ENCODE measurements around the gene PPIF. TPM values are rescaled to one million over a fixed set of nuclear protein-coding genes. Genes with fewer than 3 reads are reported as not detected.

Gene PPIF
- total and polyA plus RNA-seq, 10 donors, result 29.2 to 99.3 (median 67.5) TPM

- 59 to 68% (median 65%) methylated on average over 4 of the region's 4 CpGs for WGBS, 5 donors
Measured at GRCh38 chr10:79361726-79362397, 14.6 kb downstream of the PPIF start.

GRCh38 chr10:79367426-79368189 lies 20.3 kb downstream of the PPIF start:
- Histone ChIP-seq H3K4me1 (no peaks in the 10 kb centered on the region), H3K4me3 (no peak overlapping the region), H3K27me3 (replicated peaks in 1 of 7) (no peaks in the 10 kb centered on the region), H3K27ac (no peak overlapping the region), H3K9me3 (peaks cover 0 to 27% (median 16%) of the 10 kb centered on the region in 8 donors), H3K36me3 (no peaks in the 10 kb centered on the region)
- WGBS, 5 donors, result 81 to 94% (median 86%) methylated on average over 6 of the region's 6 CpGs
- no peak for TF ChIP-seq POLR2A (IDR thresholded peaks at IDR 0.05)
- no peak for TF ChIP-seq CTCF (IDR thresholded peaks at IDR 0.05 in 8 of 11, conservative IDR thresholded peaks at IDR 0.05 in 3 of 11)
- TF ChIP-seq POLR2AphosphoS5 (IDR thresholded peaks at IDR 0.05), result no peak
- intact Hi-C loops (cut with DNase I; ENCODE audit: low total_unique reads), result no loop called here
- no peak for DNase-seq

More at GRCh38 chr10:79361726-79362397, 14.6 kb downstream of the PPIF start:
- Histone ChIP-seq H3K4me1 (peaks cover 0 to 22% (median 6%) of the 10 kb centered on the region in 6 donors), H3K27me3 (replicated peaks in 1 of 7) (no peaks in the 10 kb centered on the region), H3K36me3 (peaks cover 0 to 10% (median 0%) of the 10 kb centered on the region in 6 donors), H3K9me3 (peaks cover 0 to 5% (median 0%) of the 10 kb centered on the region in 8 donors), H3K4me3 (no peak overlapping the region), H3K27ac (no peak overlapping the region)
- no peak for TF ChIP-seq POLR2A (IDR thresholded peaks at IDR 0.05)
- intact Hi-C loops (cut with DNase I; ENCODE audit: low total_unique reads), result no loop called here
- DNase-seq, result no peak

GRCh38 chr10:79372871-79373270 lies 25.6 kb downstream of the PPIF start:
- H3K4me3 ChIP-seq, result no peak overlapping the region
- H3K36me3 ChIP-seq, result no peaks in the 10 kb centered on the region
- no peak for DNase-seq
- no peak overlapping the region for H3K27ac ChIP-seq
- peaks cover 0 to 9% (median 4%) of the 10 kb centered on the region in 6 donors for H3K4me1 ChIP-seq
- intact Hi-C loops (cut with DNase I; ENCODE audit: low total_unique reads), result loop anchor here (5.0 kb wide), 2 partner anchors 94 to 109 kb away; no protein-coding TSS in a partner anchor
- TF ChIP-seq POLR2A (IDR thresholded peaks at IDR 0.05), result no peak
- TF ChIP-seq POLR2AphosphoS5 (IDR thresholded peaks at IDR 0.05), result no peak
- no peak for TF ChIP-seq CTCF (IDR thresholded peaks at IDR 0.05 in 8 of 11, conservative IDR thresholded peaks at IDR 0.05 in 3 of 11)
- peaks cover 0 to 22% (median 16%) of the 10 kb centered on the region in 8 donors for H3K9me3 ChIP-seq
- 68 to 84% (median 76%) methylated on average over 3 to 4 of the region's 4 CpGs for WGBS, 5 donors
- H3K27me3 ChIP-seq (replicated peaks in 1 of 7), result no peaks in the 10 kb centered on the region

GRCh38 chr10:79374312-79375191 lies 27.3 kb downstream of the PPIF start:
- Histone ChIP-seq H3K27me3 (replicated peaks in 1 of 7) (no peaks in the 10 kb centered on the region), H3K4me3 (no peak overlapping the region), H3K36me3 (no peaks in the 10 kb centered on the region), H3K4me1 (peaks cover 0 to 12% (median 5%) of the 10 kb centered on the region in 6 donors), H3K27ac (no peak overlapping the region), H3K9me3 (peaks cover 0 to 22% (median 16%) of the 10 kb centered on the region in 8 donors)
- peak; percentile 93 for DNase-seq
- WGBS, 5 donors, result 7 to 15% (median 10%) methylated on average over 7 of the region's 7 CpGs
- no peak for TF ChIP-seq POLR2A (IDR thresholded peaks at IDR 0.05)
- peak; percentile 82 to 99 (median 97) for TF ChIP-seq CTCF (IDR thresholded peaks at IDR 0.05 in 8 of 11, conservative IDR thresholded peaks at IDR 0.05 in 3 of 11)
- peak in 2 of 3 donors; percentile 46 to 52 for TF ChIP-seq POLR2AphosphoS5 (IDR thresholded peaks at IDR 0.05)
- intact Hi-C loops (cut with DNase I; ENCODE audit: low total_unique reads), result loop anchor here (5.0 kb wide), 2 partner anchors 93 to 108 kb away; no protein-coding TSS in a partner anchor
